Measurements from ENCODE around the gene ZNF680.

The ZNF680 gene

GRCh38 chr7:64541438-64542359 is 21.2 kb downstream of the ZNF680 start:
- DNase-seq (ENCODE audit: low read depth) = peak; percentile 37
- TF ChIP-seq CTCF (IDR thresholded peaks at IDR 0.05; ENCODE audit: low read depth, low read length, missing control alignments) = no peak
- in situ Hi-C loops (cut with HindIII; ENCODE audit: low sequenced_read_pairs) = no loop called here
- H3K4me3 ChIP-seq (ENCODE audit: low read depth, low read length) = no peak overlapping the region

GRCh38 chr7:64533756-64534155 is 29.1 kb downstream of the ZNF680 start:
- no peak for DNase-seq (ENCODE audit: low read depth)
- in situ Hi-C loops (cut with HindIII; ENCODE audit: low sequenced_read_pairs) = no loop called here
- no peak for TF ChIP-seq CTCF (IDR thresholded peaks at IDR 0.05; ENCODE audit: low read depth, low read length, missing control alignments)
- no peak overlapping the region for H3K4me3 ChIP-seq (ENCODE audit: low read depth, low read length)

- DNase-seq (ENCODE audit: low read depth) = no peak
- no peak overlapping the region for H3K4me3 ChIP-seq (ENCODE audit: low read depth, low read length)
- no peak for TF ChIP-seq CTCF (IDR thresholded peaks at IDR 0.05; ENCODE audit: low read depth, low read length, missing control alignments)
- in situ Hi-C loops (cut with HindIII; ENCODE audit: low sequenced_read_pairs) = no loop called here
Observed at GRCh38 chr7:64528770-64529169, 34.1 kb downstream of the ZNF680 start.

GRCh38 chr7:64521409-64521984 is 41.4 kb downstream of the ZNF680 start:
- in situ Hi-C loops (cut with HindIII; ENCODE audit: low sequenced_read_pairs) = no loop called here
- TF ChIP-seq CTCF (IDR thresholded peaks at IDR 0.05; ENCODE audit: low read depth, low read length, missing control alignments) = no peak
- DNase-seq (ENCODE audit: low read depth) = no peak

GRCh38 chr7:64516451-64516850 is 46.4 kb downstream of the ZNF680 start:
- H3K4me3 ChIP-seq (ENCODE audit: low read depth, low read length) = no peak overlapping the region
- in situ Hi-C loops (cut with HindIII; ENCODE audit: low sequenced_read_pairs) = no loop called here
- DNase-seq (ENCODE audit: low read depth) = no peak
- no peak for TF ChIP-seq CTCF (IDR thresholded peaks at IDR 0.05; ENCODE audit: low read depth, low read length, missing control alignments)

More at GRCh38 chr7:64521409-64521984, 41.4 kb downstream of the ZNF680 start:
- no peak overlapping the region for H3K4me3 ChIP-seq (ENCODE audit: low read depth, low read length)

- in situ Hi-C loops (cut with HindIII; ENCODE audit: low sequenced_read_pairs) = no loop called here
- DNase-seq (ENCODE audit: low read depth) = no peak
- no peak for TF ChIP-seq CTCF (IDR thresholded peaks at IDR 0.05; ENCODE audit: low read depth, low read length, missing control alignments)
- no peak overlapping the region for H3K4me3 ChIP-seq (ENCODE audit: low read depth, low read length)
Observed at GRCh38 chr7:64515781-64516180, 47.1 kb downstream of the ZNF680 start.
